Trophoblast cell (in vitro differentiated cells and primary cell): ENCODE data around the gene CD300E.

Source experiments
- DNase-seq, 2 donors: peaks; one replicate each; pipeline ENCODE4 v3.0.0-alpha.2; 2016
- H2AFZ ChIP-seq: 2 replicates; pipeline ENCODE4 v1.6.1; 2013; ENCODE audit warnings: low read length, moderate library complexity, mild to moderate bottlenecking; ENCODE audit not compliant: insufficient read depth, poor library complexity
- H2AK5ac ChIP-seq: 2 replicates; pipeline ENCODE4 v1.6.1; 2013; ENCODE audit warnings: mild to moderate bottlenecking, low read length
- H2BK120ac ChIP-seq: 2 replicates; pipeline ENCODE4 v1.6.1; 2013; ENCODE audit warnings: low read length, mild to moderate bottlenecking, moderate library complexity; ENCODE audit not compliant: insufficient read depth, poor library complexity
- H2BK12ac ChIP-seq: 2 replicates; pipeline ENCODE4 v1.6.1; 2013; ENCODE audit warnings: mild to moderate bottlenecking, low read length, moderate library complexity
- H2BK5ac ChIP-seq: 2 replicates; pipeline ENCODE4 v1.6.1; 2013; ENCODE audit warnings: low read length, low read depth, moderate library complexity, mild to moderate bottlenecking; ENCODE audit not compliant: poor library complexity
- H3K14ac ChIP-seq: 2 replicates; pipeline ENCODE4 v1.6.1; 2013; ENCODE audit warnings: mild to moderate bottlenecking, low read length
- H3K18ac ChIP-seq: 2 replicates; pipeline ENCODE4 v1.6.1; 2013; ENCODE audit warnings: mild to moderate bottlenecking, low read length
- H3K23ac ChIP-seq: 2 replicates; pipeline ENCODE4 v1.6.1; 2013; ENCODE audit warnings: low read length
- H3K27ac ChIP-seq: 2 replicates; pipeline ENCODE4 v1.5.1; 2013; ENCODE audit warnings: low read depth, mild to moderate bottlenecking, inconsistent platforms, low read length, moderate library complexity
- H3K27me3 ChIP-seq: 2 replicates; pipeline ENCODE4 v1.6.1; 2013; ENCODE audit warnings: inconsistent platforms, mild to moderate bottlenecking, low read length, moderate library complexity; ENCODE audit not compliant: insufficient read depth
- H3K36me3 ChIP-seq, 2 experiments: 1 replicate in 1 of 2; 2 replicates in 1 of 2; pipeline ENCODE4 v1.6.1; 2013; ENCODE audit warnings: low read length in 2 of 2, mild to moderate bottlenecking in 2 of 2, moderate library complexity in 1 of 2; ENCODE audit not compliant: insufficient read depth in 2 of 2, control insufficient read depth in 1 of 2
- H3K4ac ChIP-seq: 2 replicates; pipeline ENCODE4 v1.6.1; 2013; ENCODE audit warnings: low read depth, mild to moderate bottlenecking, low read length, moderate library complexity
- H3K4me1 ChIP-seq, 2 experiments: 1 replicate in 1 of 2; 2 replicates in 1 of 2; pipeline ENCODE4 v1.6.1; 2013; ENCODE audit warnings: low read length in 2 of 2, mild to moderate bottlenecking in 2 of 2, moderate library complexity in 1 of 2; ENCODE audit not compliant: insufficient read depth in 2 of 2, control insufficient read depth in 1 of 2
- H3K4me2 ChIP-seq: 2 replicates; pipeline ENCODE4 v1.6.1; 2013; ENCODE audit warnings: inconsistent platforms, mild to moderate bottlenecking, low read length, moderate library complexity
- H3K4me3 ChIP-seq: 2 replicates; pipeline ENCODE4 v1.5.1; 2013; ENCODE audit warnings: mild to moderate bottlenecking, low read depth, low read length, inconsistent platforms
- H3K79me1 ChIP-seq: one replicate; pipeline ENCODE4 v1.6.1; 2013; ENCODE audit warnings: low read length
- H3K79me2 ChIP-seq: 2 replicates; pipeline ENCODE4 v1.6.1; 2013; ENCODE audit warnings: low read length, mild to moderate bottlenecking; ENCODE audit not compliant: control insufficient read depth, insufficient read depth, poor library complexity
- H3K9ac ChIP-seq: 2 replicates; pipeline ENCODE4 v1.6.1; 2013; ENCODE audit warnings: mild to moderate bottlenecking, low read length
- H3K9me3 ChIP-seq: 2 replicates; pipeline ENCODE4 v1.6.1; 2013; ENCODE audit warnings: low read depth, mild to moderate bottlenecking, control low read depth, inconsistent platforms, low read length; ENCODE audit not compliant: insufficient read depth
- H4K12ac ChIP-seq: 2 replicates; pipeline ENCODE4 v1.6.1; 2013; ENCODE audit warnings: low read depth, mild to moderate bottlenecking, low read length, moderate library complexity
- H4K8ac ChIP-seq: 2 replicates; pipeline ENCODE4 v1.6.1; 2013; ENCODE audit warnings: low read depth, mild to moderate bottlenecking, low read length, moderate library complexity
- H4K91ac ChIP-seq: one replicate; pipeline ENCODE4 v1.6.1; 2013; ENCODE audit warnings: low read depth, mild to moderate bottlenecking, low read length, moderate library complexity
- WGBS: extraction: QIAGEN DNeasy Blood & Tissue Kit; methylation state at CpG from one replicate; pipeline ENCODE4 v1.1.7; 2013; ENCODE audit warnings: missing lambda C conversion rate; ENCODE audit not compliant: insufficient read length, insufficient coverage; ENCODE audit errors: extremely low coverage; 5-methylcytosine and 5-hydroxymethylcytosine counted together

Gene CD300E

DNA sequence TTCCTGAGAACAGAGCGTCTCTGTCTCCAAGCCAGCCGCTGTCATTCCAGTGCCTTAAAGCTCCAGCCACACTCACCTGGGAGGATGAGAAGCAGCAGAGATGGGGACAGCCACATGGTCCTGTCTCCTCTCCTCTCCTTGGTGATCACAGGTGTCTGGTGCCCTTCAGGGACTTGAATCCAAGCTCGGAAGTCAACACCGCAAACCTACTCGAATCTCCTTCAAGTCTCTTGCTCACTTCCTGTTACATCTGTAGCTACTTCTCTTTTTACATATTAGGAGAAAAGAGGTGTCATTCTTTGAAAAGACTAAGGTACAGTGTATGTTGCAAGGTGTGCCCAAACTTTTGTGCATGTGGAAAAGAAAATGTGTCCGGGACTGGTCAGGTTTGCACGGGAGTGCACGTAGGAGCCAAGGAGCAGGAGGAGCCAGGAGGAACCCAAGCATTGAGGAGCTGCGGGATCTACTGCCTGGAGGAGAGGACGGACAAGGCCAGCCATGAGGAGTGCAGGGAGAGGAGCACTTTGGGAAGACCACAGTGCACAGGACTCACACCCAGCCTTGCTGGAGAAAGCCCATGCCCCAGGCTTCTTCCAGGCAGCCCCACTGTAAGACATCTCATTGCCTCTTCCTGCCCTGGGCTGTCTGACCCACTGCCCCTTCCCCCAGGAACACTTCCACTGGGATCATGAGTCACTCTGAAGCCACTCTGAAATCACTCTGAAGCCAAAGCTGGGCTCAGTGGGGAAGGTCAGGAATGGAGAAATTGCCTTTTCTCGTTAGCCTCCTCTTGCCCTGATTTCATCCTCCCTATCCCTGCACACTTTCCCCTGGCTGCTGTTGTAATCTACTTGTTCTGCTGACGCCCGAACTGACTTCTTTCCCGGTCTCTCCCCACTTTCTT lies 31.2 kb downstream of the CD300E start, which contains the start of gene CD300LD:
Gene CD300LD, minus strand, starts transcription at position 197 of the 904 bp plus-strand sequence. Its CDS starts 81 bp downstream, at position 116.
- DNase-seq, result no peak
- Histone ChIP-seq H2AFZ (no peak within 1 kb of the TSS), H2BK12ac (no peak within 1 kb of the TSS), H3K79me1 (no peaks in the 10 kb centered on the region), H4K12ac (no peak within 1 kb of the TSS), H3K18ac (no peak within 1 kb of the TSS), H3K4me2 (no peak within 1 kb of the TSS), H3K9me3 (no peaks in the 10 kb centered on the region), H2BK5ac (no peak within 1 kb of the TSS), H3K4me3 (peak within 1 kb of the TSS; percentile 7), H2AK5ac (no peak within 1 kb of the TSS), H3K27me3 (no peaks in the 10 kb centered on the region), H3K36me3 (no peaks in the 10 kb centered on the region), H3K4ac (no peak within 1 kb of the TSS), H3K9ac (no peak within 1 kb of the TSS), H3K27ac (no peak within 1 kb of the TSS), H3K23ac (no peak within 1 kb of the TSS), H3K79me2 (no peaks in the 10 kb centered on the region), H2BK120ac (no peak within 1 kb of the TSS), H4K91ac (no peak within 1 kb of the TSS), H3K14ac (no peak within 1 kb of the TSS), H3K4me1 (peaks cover 0 to 2% of the 10 kb centered on the region in 2 experiments), H4K8ac (no peak within 1 kb of the TSS)
- WGBS, result no CpG with 5 or more reads among the region's 14 CpGs

DNA sequence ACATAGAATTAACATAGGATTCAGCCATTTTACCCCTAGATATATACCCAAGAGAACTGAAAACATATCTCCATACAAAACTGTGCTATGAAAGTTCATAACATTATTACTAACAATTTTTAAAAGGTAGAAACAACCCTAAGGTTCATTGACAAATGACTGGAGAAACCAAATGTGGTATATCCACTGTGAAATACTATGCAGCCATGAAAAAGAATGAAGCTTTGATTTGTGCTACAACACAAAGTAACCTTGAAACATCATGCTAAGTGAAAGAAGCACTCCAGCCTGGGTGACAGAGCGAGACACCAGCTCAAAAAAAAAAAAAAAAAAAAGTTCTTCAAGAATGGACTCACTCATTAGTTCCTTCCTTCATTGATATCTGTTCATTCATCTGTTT lies 32.0 kb downstream of the CD300E start:
- WGBS, result no CpG with 5 or more reads among the region's 1 CpG
- Histone ChIP-seq H3K79me2 (no peaks in the 10 kb centered on the region), H3K14ac (no peak overlapping the region)

DNA sequence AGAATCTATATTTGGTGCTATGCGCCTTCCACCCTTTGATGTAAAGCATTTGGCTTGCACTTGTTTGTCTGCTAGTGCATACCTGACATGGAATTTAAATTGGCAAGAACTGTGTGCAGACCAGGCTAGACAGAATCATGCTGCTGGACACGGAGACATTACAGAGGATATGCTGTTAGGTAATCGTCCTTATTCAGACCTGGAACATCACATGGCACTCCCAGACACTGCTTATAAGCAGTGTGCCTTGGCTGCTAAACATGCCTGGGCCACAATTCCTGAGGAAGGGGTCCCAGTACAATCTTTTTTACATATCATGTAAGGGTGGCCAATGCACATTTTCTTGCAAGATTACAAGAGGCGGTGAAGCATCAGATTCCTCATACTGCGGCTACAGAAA lies 37.8 kb downstream of the CD300E start:
- H3K4me2 ChIP-seq, result no peak overlapping the region
- no peak overlapping the region for H3K27ac ChIP-seq
- no peak overlapping the region for H4K12ac ChIP-seq
- no peak overlapping the region for H3K18ac ChIP-seq
- no peak for DNase-seq
- H3K9ac ChIP-seq, result no peak overlapping the region
- no peak overlapping the region for H2BK120ac ChIP-seq
- H3K4ac ChIP-seq, result no peak overlapping the region
- no peak overlapping the region for H3K23ac ChIP-seq
- H3K79me1 ChIP-seq, result no peaks in the 10 kb centered on the region
- no peak overlapping the region for H4K91ac ChIP-seq
- no CpG with 5 or more reads among the region's 5 CpGs for WGBS
- no peak overlapping the region for H2AK5ac ChIP-seq
- H3K4me1 ChIP-seq, result no peaks in the 10 kb centered on the region
- H2AFZ ChIP-seq, result no peak overlapping the region
- H4K8ac ChIP-seq, result no peak overlapping the region
- H2BK5ac ChIP-seq, result no peak overlapping the region
- no peaks in the 10 kb centered on the region for H3K79me2 ChIP-seq
- H3K4me3 ChIP-seq, result no peak overlapping the region
- no peaks in the 10 kb centered on the region for H3K27me3 ChIP-seq
- H2BK12ac ChIP-seq, result no peak overlapping the region
- H3K14ac ChIP-seq, result no peak overlapping the region
- no peaks in the 10 kb centered on the region for H3K36me3 ChIP-seq
- peaks cover 18% of the 10 kb centered on the region for H3K9me3 ChIP-seq

More for the DNA sequence above, 32.0 kb downstream of the CD300E start:
- H3K18ac ChIP-seq, result no peak overlapping the region
- no peak for DNase-seq
- no peak overlapping the region for H3K23ac ChIP-seq
- H3K79me1 ChIP-seq, result no peaks in the 10 kb centered on the region
- H2BK5ac ChIP-seq, result no peak overlapping the region
- no peak overlapping the region for H4K8ac ChIP-seq
- no peak overlapping the region for H3K27ac ChIP-seq
- no peak overlapping the region for H4K91ac ChIP-seq
- H3K4me3 ChIP-seq, result no peak overlapping the region
- peaks cover 0 to 2% of the 10 kb centered on the region in 2 experiments for H3K4me1 ChIP-seq
- no peak overlapping the region for H2AK5ac ChIP-seq
- no peak overlapping the region for H2AFZ ChIP-seq
- H3K4me2 ChIP-seq, result no peak overlapping the region
- H3K36me3 ChIP-seq, result no peaks in the 10 kb centered on the region
- no peak overlapping the region for H4K12ac ChIP-seq
- no peak overlapping the region for H2BK12ac ChIP-seq
- H3K9ac ChIP-seq, result no peak overlapping the region
- H3K27me3 ChIP-seq, result no peaks in the 10 kb centered on the region
- no peaks in the 10 kb centered on the region for H3K9me3 ChIP-seq
- no peak overlapping the region for H2BK120ac ChIP-seq
- no peak overlapping the region for H3K4ac ChIP-seq

DNA sequence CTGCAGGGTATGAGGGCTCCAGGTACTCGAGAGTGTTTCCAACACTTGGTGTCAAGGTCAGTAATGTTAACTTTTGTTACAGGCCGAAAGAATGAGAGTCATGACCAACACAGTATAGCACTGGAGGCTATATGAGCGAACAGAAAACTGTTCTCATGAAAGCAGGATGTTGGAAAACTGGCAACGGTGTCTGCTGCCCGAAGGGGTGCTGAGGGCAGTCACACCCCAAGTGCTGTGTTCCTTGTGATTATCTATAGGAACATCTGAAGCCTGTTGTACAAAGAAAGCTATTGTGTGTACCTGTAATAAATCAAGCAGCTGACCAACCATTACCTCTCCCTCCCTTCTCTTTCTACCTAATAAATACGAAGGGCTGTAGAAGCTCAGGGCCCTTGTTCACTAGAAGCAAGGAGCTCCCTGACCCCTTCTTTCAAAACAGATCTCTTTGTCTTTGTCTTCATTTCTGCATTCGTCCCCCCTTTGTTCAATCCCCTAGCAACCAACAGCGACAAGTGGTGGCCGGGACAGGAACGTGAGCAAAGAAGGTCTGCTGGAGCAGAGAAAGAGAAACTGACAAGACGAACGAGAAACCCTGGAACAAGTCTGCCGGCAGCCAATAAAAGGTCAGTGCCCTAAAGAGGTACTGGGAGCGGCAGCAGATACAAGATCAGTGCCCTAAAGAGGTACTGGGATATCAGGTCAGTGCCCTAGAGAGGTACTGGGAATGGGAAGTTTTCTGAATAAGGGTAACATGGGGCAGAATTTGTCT lies 39.1 kb downstream of the CD300E start:
- Histone ChIP-seq H2AFZ (no peak overlapping the region), H3K27me3 (no peaks in the 10 kb centered on the region), H3K79me1 (no peaks in the 10 kb centered on the region), H3K9me3 (peaks cover 18% of the 10 kb centered on the region), H3K36me3 (no peaks in the 10 kb centered on the region), H3K23ac (no peak overlapping the region), H2BK120ac (no peak overlapping the region), H2BK12ac (no peak overlapping the region), H3K79me2 (no peaks in the 10 kb centered on the region), H3K4me2 (no peak overlapping the region), H4K91ac (no peak overlapping the region), H2BK5ac (no peak overlapping the region), H3K27ac (no peak overlapping the region), H3K14ac (no peak overlapping the region), H4K12ac (no peak overlapping the region), H4K8ac (no peak overlapping the region), H3K4ac (no peak overlapping the region), H2AK5ac (no peak overlapping the region), H3K4me1 (no peaks in the 10 kb centered on the region), H3K9ac (no peak overlapping the region), H3K18ac (no peak overlapping the region), H3K4me3 (no peak overlapping the region)
- WGBS, result no CpG with 5 or more reads among the region's 14 CpGs
- no peak for DNase-seq
